ENCODE results near the gene LRSAM1.

LRSAM1 gene

GRCh38 chr9:127493592-127494303 lies 42.4 kb downstream of the LRSAM1 start:
- no peak overlapping the region for H3K4me3 ChIP-seq
- H3K9me3 ChIP-seq: no peaks in the 10 kb centered on the region
- 0 out of 2 replicates have a peak overlapping the region, but pooled peaks have one; percentile 18 for H3K27ac ChIP-seq
- peaks cover 52% of the 10 kb centered on the region; the same call in 1 of the 2 replicates for H3K36me3 ChIP-seq
- H3K27me3 ChIP-seq: no peaks in the 10 kb centered on the region
- peaks cover 36% of the 10 kb centered on the region for H3K4me1 ChIP-seq
- H3K4me2 ChIP-seq: no peak overlapping the region
- TF ChIP-seq Cebpa-rat (IDR thresholded peaks at IDR 0.05): no peak
- H3K9ac ChIP-seq: no peak overlapping the region; the same call in 1 of the 2 replicates
- H4K20me1 ChIP-seq: no peaks in the 10 kb centered on the region

- TF ChIP-seq Cebpa-rat (IDR thresholded peaks at IDR 0.05): no peak
- no peaks in the 10 kb centered on the region for H4K20me1 ChIP-seq
- no peak overlapping the region for H3K9ac ChIP-seq
- H3K27ac ChIP-seq: 0 out of 2 replicates have a peak overlapping the region, but pooled peaks have one; percentile 18
- H3K27me3 ChIP-seq: no peaks in the 10 kb centered on the region
- no peak overlapping the region for H3K4me2 ChIP-seq
- H3K9me3 ChIP-seq: no peaks in the 10 kb centered on the region
- H3K4me3 ChIP-seq: no peak overlapping the region
- peaks cover 47% of the 10 kb centered on the region; the same call in 1 of the 2 replicates for H3K36me3 ChIP-seq
- peaks cover 36% of the 10 kb centered on the region for H3K4me1 ChIP-seq
Observed at GRCh38 chr9:127494304-127494702, 43.0 kb downstream of the LRSAM1 start.

- H3K27ac ChIP-seq: peak overlapping the region; percentile 81
- peaks cover 32% of the 10 kb centered on the region; the same call in 1 of the 2 replicates for H3K36me3 ChIP-seq
- peak overlapping the region; percentile 86 for H3K4me2 ChIP-seq
Observed at GRCh38 chr9:127495884-127496555, 44.7 kb downstream of the LRSAM1 start.

GRCh38 chr9:127496974-127497373 lies 45.7 kb downstream of the LRSAM1 start:
- Histone ChIP-seq H3K9ac (peak overlapping the region; percentile 61; the same call in 1 of the 2 replicates), H3K27ac (peak overlapping the region; percentile 81; the same call in 1 of the 2 replicates), H3K36me3 (peaks cover 24% of the 10 kb centered on the region; the same call in 1 of the 2 replicates), H3K27me3 (no peaks in the 10 kb centered on the region), H4K20me1 (no peaks in the 10 kb centered on the region), H3K4me2 (peak overlapping the region; percentile 86; the same call in 1 of the 2 replicates), H3K4me1 (peaks cover 36% of the 10 kb centered on the region), H3K9me3 (no peaks in the 10 kb centered on the region), H3K4me3 (no peak overlapping the region)
- no peak for TF ChIP-seq Cebpa-rat (IDR thresholded peaks at IDR 0.05)

More at GRCh38 chr9:127495884-127496555, 44.7 kb downstream of the LRSAM1 start:
- TF ChIP-seq Cebpa-rat (IDR thresholded peaks at IDR 0.05): no peak
- Histone ChIP-seq H4K20me1 (no peaks in the 10 kb centered on the region), H3K9me3 (no peaks in the 10 kb centered on the region), H3K4me3 (peak overlapping the region; percentile 30), H3K9ac (peak overlapping the region; percentile 61), H3K27me3 (no peaks in the 10 kb centered on the region), H3K4me1 (peaks cover 36% of the 10 kb centered on the region)

GRCh38 chr9:127497656-127498290 lies 46.5 kb downstream of the LRSAM1 start:
- Histone ChIP-seq H3K4me1 (peaks cover 36% of the 10 kb centered on the region), H3K27me3 (no peaks in the 10 kb centered on the region), H3K4me2 (no peak overlapping the region), H3K36me3 (peaks cover 24% of the 10 kb centered on the region; the same call in 1 of the 2 replicates), H3K9me3 (no peaks in the 10 kb centered on the region), H3K27ac (no peak overlapping the region), H3K4me3 (no peak overlapping the region), H3K9ac (no peak overlapping the region), H4K20me1 (no peaks in the 10 kb centered on the region)
- TF ChIP-seq Cebpa-rat (IDR thresholded peaks at IDR 0.05): no peak

GRCh38 chr9:127498298-127498697 lies 47.0 kb downstream of the LRSAM1 start:
- Histone ChIP-seq H4K20me1 (no peaks in the 10 kb centered on the region), H3K4me3 (no peak overlapping the region)

GRCh38 chr9:127500399-127500798 lies 49.1 kb downstream of the LRSAM1 start:
- H3K27ac ChIP-seq: no peak overlapping the region
- H3K4me1 ChIP-seq: peaks cover 26% of the 10 kb centered on the region
- no peak for TF ChIP-seq Cebpa-rat (IDR thresholded peaks at IDR 0.05)
- peaks cover 18% of the 10 kb centered on the region; the same call in 1 of the 2 replicates for H3K36me3 ChIP-seq
- H3K9ac ChIP-seq: no peak overlapping the region
- no peaks in the 10 kb centered on the region for H4K20me1 ChIP-seq
- no peak overlapping the region for H3K4me3 ChIP-seq
- H3K4me2 ChIP-seq: no peak overlapping the region
- H3K9me3 ChIP-seq: no peaks in the 10 kb centered on the region
- H3K27me3 ChIP-seq: no peaks in the 10 kb centered on the region

More at GRCh38 chr9:127498298-127498697, 47.0 kb downstream of the LRSAM1 start:
- Histone ChIP-seq H3K9ac (no peak overlapping the region), H3K27me3 (no peaks in the 10 kb centered on the region), H3K27ac (no peak overlapping the region), H3K4me1 (peaks cover 36% of the 10 kb centered on the region), H3K4me2 (no peak overlapping the region), H3K9me3 (no peaks in the 10 kb centered on the region), H3K36me3 (peaks cover 24% of the 10 kb centered on the region; the same call in 1 of the 2 replicates)
- TF ChIP-seq Cebpa-rat (IDR thresholded peaks at IDR 0.05): no peak

GRCh38 chr9:127500862-127501261 lies 49.6 kb downstream of the LRSAM1 start:
- Histone ChIP-seq H4K20me1 (no peaks in the 10 kb centered on the region), H3K4me1 (peaks cover 21% of the 10 kb centered on the region), H3K4me3 (no peak overlapping the region), H3K27me3 (no peaks in the 10 kb centered on the region), H3K27ac (no peak overlapping the region), H3K36me3 (peaks cover 18% of the 10 kb centered on the region; the same call in 1 of the 2 replicates), H3K9me3 (no peaks in the 10 kb centered on the region), H3K9ac (no peak overlapping the region), H3K4me2 (no peak overlapping the region)
- TF ChIP-seq Cebpa-rat (IDR thresholded peaks at IDR 0.05): no peak

- Histone ChIP-seq H3K4me3 (no peak overlapping the region), H3K9ac (no peak overlapping the region), H4K20me1 (no peaks in the 10 kb centered on the region), H3K27me3 (no peaks in the 10 kb centered on the region), H3K4me1 (peaks cover 11% of the 10 kb centered on the region; the same call in 1 of the 2 replicates), H3K4me2 (no peak overlapping the region), H3K9me3 (no peaks in the 10 kb centered on the region), H3K36me3 (peaks cover 15% of the 10 kb centered on the region), H3K27ac (no peak overlapping the region)
- no peak for TF ChIP-seq Cebpa-rat (IDR thresholded peaks at IDR 0.05)
Observed at GRCh38 chr9:127501821-127502343, 50.6 kb downstream of the LRSAM1 start.
